SK-N-MC (cell line): Measurements from ENCODE around the gene SH3PXD2B.

Experiments used
- EZH2 ChIP-seq: fragments of 200-600 bp; sonication (generic); IDR thresholded peaks from one replicate; pipeline ENCODE4 v1.6.1; 2017; ENCODE audit warnings: antibody characterized with exemption
- FOXP2 ChIP-seq: optimal IDR thresholded peaks from 2 replicates; pipeline ENCODE3; 2011; ENCODE audit warnings: mild to moderate bottlenecking, moderate library complexity; ENCODE audit not compliant: insufficient read depth; ENCODE audit errors: extremely low read length, control extremely low read depth
- POLR2AphosphoS5 ChIP-seq: IDR thresholded peaks from 2 replicates; pipeline ENCODE4 v1.6.1; 2012; ENCODE audit warnings: mild to moderate bottlenecking, low read depth, low read length, borderline replicate concordance

- no peak for TF ChIP-seq EZH2
- TF ChIP-seq POLR2AphosphoS5 = no peak
- no peak for TF ChIP-seq FOXP2
Observed at GRCh38 chr5:172413601-172414171, 40.6 kb downstream of the SH3PXD2B start.
